HG02642 (cell line): ENCODE data around the gene CEACAM21.
"Not testable (repeated sequence)": the region's sequence is repeated elsewhere in the genome, so short reads cannot be mapped to it uniquely, and the experiment has no call there.

Source experiments
- ATAC-seq: cut with Tn5 transposase; IDR thresholded peaks from one replicate; pipeline ENCODE4 v1.9.1; 2021; ENCODE audit warnings: mild to moderate bottlenecking; ENCODE audit not compliant: unreplicated experiment, poor library complexity

CEACAM21 gene

DNA sequence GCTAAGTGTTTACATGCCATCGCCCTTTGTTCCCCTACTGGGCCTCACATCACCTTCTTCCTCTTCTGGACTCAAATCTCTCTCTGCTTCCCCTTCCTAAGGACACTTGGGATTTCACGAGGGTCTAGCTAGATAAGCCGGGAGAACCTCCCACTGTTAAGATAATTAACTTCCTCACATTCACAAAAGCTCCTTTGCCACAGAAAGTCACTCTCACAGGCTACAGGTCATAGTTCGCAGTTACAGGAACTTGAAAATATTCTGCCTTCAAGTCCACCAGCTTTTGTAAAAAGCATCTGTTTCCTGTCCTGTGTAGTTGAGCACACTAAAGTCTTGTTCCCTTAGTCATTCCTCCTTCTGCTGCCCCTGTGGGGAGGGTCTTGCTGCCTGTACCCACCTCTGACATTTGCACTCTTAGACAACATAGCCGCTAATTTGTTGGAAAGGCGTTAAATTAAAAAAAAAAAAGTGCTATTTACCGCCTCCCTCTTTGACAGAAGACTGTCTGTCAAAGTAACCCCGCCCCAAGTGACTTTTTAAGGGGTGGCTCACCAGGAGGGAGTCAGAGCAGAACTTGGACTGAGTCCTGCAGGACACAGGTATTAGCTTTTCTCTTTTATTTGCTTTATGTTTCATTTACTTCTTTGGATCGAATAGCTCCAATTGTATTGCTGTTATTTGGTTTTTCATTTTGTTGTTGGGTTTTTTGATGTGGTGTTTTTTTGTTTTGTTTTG, 26.8 kb upstream of the CEACAM21 start:
- ATAC-seq = no peak

DNA sequence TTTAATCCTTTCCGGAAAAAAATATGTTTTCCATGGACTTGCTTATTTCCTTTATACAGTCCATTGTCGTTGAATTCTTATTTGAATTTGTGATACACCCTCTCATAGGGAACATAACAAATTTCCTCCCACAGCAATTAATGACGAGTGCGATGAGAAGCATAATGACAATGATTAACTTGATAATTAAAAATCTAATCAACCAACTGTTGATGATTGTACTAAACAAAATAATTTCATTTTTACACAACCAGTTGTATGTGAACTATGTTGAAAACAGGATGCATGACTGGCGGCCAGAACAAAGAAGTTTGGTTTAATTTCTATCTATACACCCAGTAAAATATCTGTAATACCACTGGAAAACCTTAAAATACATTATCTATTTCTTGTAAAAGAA, 26.1 kb upstream of the CEACAM21 start:
- no peak for ATAC-seq

DNA sequence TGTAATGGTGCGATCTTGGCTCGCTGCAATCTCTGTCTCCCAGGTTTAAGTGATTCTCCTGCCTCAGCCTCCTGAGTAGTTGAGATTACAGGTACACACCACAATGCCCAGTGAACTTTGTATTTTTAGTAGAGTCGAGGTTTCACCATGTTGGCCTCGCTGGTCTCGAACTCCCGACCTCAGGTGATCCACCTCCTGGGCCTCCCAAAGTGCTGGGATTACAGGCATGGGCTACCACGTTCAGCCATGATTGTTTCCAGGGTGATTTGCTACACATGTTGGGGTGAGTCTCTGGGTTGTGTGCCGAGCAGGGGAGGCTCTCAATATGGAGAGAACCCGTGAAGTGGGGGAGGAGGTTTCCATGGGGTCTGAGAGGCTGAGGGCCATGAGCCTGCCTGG, 24.8 kb upstream of the CEACAM21 start:
- ATAC-seq = no peak

GRCh38 chr19:41551711-41552110, 24.3 kb upstream of the CEACAM21 start:
- no peak for ATAC-seq

DNA sequence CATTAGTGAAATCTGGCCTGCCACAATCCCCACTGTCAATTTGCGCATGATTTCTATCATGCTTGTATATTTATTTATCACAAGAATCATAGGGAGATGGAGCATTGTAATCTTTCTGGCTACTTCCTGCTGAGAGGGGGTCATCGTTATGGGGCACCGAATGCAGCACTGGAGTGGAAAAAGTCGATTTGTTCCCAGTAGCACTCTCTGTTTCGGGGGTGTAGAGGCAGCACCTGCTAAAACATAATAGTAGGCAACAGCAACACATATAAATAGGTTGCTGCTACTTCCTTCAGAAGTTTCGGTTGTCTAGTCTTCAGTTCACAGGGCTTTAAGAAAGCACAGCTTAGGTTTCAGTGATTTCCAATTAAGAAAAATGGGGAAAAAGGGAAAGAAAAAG, 23.4 kb upstream of the CEACAM21 start:
- ATAC-seq = peak; percentile 41

DNA sequence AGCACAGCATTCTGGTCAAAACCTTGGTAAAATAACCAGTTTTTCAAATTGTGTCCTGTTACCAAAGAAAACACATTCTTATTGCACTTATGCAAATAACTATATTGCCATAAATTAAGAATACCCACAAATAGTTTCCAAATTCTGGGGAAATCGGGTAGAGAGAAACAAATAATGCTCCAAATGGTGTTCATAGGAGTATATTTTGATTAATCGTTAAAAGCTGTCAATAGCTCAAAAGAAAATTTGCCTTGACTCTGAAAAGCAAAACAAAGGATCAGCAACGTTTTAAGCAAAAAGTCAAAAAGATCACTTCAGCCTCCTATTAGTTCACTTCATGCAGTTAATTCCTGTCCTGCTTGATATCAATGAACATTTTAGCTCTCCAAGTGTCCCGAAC, 22.2 kb upstream of the CEACAM21 start:
- ATAC-seq = no peak

- no peak for ATAC-seq
Observed at GRCh38 chr19:41554907-41555306, 21.1 kb upstream of the CEACAM21 start.

DNA sequence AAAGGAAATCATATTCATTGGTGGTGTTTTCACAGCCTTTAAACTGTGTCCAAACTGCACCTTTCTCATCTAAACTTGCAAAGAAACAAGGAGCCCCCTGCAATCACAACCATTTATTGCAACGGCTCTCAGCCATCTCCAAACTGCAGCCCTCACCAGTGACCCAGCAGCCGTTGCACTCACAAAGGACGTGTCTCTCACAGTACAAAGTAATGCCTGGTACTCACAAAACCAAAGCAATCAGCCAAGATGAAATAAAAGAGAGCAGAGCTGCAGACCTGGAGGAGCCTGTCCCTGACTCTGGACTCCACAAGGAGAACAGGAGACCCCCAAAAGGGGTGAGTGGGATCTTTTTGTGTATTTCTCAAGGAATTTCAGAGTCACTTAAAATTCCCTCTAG, 20.2 kb upstream of the CEACAM21 start:
- no peak for ATAC-seq

DNA sequence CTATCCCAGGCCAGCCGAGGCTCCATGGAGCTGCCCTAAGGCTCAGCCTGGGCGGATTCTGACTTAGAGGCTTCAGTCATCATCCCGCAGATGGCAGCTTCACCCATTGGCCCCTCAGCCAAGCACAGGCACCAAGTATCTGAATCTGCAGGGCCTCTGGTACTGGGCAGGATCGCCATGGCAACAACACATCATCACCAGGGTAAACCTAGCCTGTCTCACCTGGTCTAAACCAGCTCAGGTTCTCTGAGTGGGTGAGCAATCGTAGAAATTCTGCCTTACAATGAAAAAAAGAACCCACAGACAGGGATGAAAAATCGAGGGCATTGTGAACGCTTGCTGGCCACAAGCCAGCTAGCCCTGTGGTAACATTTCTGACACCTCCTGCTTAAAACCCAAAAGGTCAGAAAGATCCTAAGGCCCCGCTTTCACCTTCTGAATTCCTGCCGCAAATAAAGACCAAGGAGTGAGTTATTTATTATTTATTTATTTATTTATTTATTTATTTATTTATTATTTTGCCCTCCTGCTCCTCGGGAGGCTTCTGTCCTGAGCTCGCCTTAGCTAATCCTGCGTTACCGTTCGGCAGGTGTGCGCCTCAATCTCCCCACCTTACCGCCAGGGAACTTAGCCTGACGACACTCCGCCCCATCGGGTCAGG, 12.0 kb upstream of the CEACAM21 start:
- no peak for ATAC-seq

DNA sequence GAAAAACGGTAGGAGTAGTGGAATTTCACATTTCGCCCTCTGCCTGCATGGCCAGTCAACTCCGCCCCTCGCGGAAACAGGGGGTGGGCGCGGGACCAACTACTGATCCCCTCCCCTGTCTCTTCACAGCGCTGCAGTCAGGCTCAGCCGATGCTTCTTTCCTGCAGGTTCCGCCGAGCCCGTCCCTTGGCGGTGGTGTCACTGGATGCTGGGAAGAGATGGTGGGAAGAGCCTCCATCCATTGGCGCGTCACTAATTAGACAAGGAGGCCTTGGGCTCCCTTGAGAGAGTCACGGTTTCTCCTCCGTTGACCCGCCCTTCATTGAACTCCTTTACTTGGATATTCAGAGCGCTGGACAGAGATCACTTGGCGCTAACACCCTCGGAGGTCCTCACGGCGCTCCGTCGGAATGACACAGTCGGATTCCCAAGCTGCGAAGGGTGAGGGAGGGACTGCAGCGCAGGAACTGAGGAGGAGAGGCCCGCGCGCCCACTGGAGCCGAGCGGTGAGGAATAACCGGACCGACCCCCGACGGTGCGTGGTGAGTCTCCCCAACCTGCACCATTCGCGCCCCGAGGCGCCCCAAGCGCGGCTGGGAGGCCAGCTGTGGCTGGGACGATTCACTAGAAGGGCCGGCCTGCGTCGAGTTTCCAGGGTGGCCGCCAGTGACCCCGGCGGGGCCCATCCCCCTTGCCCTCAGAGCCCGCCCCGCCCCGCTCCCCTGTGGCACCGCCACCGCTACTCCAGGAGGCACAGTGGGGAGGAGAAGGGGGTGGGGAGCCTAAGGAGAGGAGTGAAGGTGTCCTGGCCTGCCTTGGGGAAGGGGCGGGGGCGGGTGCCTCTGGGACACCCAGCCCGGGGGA, 11.2 kb upstream of the CEACAM21 start:
- ATAC-seq = no peak

DNA sequence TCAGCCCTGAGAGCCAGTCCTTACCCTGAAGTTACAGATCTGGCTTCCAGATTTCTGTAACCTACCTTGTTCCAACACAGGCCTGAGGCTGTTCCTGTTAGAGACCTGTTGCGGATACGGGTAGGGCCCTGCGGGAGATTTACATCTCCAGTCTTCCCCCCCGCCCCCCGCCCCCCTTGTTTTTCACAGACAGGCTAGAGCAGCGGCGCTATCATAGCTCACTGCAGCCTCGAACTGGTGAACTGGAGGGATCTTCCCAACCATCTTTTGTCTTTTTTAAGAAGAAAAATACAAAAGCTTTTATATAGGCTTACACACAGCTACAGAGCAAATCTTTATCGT, 10.6 kb upstream of the CEACAM21 start:
- ATAC-seq = no peak

DNA sequence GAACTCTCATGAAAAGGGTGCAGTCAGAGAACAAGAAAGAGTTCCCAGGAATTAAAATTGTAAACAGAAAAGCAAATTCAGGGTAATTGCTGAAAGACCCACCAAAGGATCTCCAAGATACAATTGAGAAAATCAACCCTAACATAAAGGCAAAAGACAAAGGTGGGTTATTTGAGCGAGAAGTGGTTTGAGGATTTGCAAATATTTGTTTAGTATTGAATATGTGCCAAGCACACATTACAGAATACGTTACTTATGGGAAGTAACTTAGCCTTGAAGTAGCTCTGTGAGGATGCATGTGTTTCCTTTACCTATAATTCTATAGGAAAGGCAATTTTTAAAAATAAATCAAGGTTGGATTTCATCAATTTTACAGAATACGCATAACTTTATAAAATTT, 10.0 kb upstream of the CEACAM21 start:
- no peak for ATAC-seq

DNA sequence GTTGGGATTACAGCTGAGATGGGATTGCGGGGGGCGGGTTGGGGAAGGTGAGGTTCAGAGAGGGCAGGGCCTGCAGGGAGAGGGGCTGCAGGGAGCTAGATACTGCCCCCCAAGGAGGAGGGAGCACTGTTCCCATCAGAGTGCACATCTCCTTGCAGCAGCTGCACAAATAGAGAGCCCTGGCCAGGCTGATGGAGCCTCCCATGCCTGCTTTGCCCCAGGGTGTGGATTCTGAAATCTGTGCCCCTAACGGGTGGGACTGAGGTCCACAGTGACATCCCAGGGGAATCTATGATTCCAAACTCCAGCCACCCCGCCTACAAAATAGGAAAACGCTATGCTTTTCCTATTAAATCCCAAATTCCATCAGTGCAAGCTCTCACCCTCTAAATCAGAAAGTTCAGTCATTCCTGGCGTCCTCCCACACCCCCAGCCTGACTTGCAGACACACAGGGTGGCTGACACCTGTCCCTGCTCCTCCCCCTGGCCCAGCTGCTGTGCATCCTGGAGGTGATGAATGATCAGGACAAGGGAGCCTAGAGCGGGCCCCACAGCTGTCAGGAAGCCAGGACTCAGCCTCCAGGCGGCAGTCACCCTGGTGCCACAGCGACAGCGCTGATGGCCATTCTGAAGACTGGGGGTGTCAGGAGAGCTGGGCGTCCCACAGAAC, 6.3 kb upstream of the CEACAM21 start:
- ATAC-seq = no peak

DNA sequence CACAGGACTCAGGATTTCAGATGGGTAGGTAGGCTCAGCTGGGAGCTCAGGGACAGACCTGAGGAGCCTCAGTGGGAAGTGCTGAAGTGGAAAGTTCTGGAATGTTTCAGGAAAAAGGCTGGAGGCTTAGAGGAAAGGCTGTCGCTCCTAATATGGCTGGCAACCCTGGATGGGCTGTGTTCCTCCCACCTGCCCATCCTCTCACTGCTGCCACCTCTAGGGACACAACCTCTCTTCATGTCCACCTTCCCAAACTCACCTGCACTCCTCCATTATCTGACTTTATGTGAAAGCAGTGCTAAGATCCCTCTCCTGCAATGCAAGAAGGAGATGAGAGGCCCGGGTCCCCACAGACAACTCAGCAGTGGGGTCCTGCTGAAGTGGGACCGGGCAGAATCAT, 5.8 kb upstream of the CEACAM21 start:
- no peak for ATAC-seq

DNA sequence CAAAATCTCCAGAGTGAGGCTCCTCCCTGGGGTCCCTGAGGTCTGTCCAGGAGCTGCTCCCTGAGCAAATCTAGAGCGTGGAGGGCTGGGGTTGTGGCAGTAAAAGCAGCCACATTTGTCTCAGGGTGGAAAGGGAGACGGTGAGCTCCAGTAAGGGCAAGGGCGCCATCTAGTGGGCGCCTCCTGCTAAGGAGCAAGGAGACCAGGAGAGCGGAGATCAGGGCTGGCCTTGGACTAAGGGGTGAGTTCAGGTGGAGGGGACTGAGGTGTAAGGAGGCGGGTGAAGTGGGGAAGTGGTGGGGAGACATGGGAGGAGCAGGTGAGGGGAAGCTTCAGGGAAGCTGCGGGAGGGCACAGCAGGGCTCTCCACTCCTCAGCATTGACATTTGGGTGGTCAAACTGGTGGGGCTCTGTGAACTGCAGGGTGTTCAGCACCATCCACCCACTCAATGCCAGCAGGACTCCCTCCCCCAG, 5.3 kb upstream of the CEACAM21 start:
- ATAC-seq = no peak

DNA sequence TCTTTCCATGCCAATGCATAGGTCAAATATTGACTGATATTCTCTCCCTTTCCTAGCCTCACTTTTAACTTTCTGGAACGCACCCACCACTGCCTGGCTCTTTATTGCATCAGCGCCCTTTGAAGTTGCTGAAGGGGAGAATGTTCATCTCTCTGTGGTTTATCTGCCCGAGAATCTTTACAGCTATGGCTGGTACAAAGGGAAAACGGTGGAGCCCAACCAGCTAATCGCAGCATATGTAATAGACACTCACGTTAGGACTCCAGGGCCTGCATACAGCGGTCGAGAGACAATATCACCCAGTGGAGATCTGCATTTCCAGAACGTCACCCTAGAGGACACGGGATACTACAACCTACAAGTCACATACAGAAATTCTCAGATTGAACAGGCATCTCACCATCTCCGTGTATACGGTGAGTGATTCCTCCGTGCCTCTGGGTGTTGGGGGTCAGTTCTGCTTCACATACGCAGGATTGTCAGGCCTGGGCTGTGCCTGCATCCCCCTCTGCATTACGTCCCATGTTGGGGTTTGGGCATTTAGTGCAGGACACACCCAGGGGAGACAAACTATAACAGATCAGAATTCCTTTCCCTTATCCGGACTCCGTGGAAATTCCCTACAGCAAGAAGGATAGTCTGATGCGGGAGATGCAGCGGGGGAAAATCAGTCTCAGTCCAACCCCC, 1.3 kb downstream of the CEACAM21 start:
- no peak for ATAC-seq

DNA sequence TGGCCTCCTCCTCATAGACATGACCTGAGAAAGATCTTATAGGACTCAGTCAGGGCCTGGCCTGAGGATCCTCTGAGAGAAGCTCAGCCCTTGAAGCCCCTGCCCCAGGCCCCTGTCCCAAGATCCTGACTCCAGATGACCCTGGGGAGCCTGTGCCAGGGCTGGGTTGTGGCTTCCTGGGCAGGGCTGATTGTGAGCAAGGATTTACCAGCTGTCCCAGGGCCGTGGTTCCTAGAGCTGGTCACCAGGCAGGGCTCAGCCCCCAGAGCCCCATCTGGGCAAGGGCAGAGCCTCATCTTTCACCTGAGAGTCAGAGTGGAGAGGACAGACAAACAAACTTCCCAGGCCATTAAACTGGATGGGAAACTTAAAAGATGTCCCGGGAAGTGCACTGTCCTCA, 1.9 kb downstream of the CEACAM21 start:
- ATAC-seq = no peak

DNA sequence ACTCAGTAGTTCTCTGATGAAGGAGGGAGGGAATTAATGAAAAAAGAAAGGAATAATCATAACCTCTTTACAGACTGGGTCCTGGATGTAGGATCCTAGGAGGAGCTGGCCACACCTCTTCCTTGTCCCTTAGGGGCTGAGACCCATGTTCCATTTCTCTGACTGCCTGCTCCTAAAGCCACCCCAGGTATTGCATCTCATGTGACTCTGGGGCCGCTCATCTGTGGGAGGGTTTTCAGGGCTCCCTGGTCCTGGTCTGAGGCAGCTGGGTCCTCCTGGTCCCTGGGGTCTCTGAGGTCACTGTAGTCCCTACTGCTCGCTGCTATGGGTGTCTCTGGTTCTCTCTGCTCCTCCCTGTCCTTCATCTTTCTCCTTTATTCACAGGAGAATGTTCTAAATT, 2.9 kb downstream of the CEACAM21 start:
- ATAC-seq = no peak

GRCh38 chr19:41581068-41581467, 5.1 kb downstream of the CEACAM21 start:
- ATAC-seq = not testable (repeated sequence)

DNA sequence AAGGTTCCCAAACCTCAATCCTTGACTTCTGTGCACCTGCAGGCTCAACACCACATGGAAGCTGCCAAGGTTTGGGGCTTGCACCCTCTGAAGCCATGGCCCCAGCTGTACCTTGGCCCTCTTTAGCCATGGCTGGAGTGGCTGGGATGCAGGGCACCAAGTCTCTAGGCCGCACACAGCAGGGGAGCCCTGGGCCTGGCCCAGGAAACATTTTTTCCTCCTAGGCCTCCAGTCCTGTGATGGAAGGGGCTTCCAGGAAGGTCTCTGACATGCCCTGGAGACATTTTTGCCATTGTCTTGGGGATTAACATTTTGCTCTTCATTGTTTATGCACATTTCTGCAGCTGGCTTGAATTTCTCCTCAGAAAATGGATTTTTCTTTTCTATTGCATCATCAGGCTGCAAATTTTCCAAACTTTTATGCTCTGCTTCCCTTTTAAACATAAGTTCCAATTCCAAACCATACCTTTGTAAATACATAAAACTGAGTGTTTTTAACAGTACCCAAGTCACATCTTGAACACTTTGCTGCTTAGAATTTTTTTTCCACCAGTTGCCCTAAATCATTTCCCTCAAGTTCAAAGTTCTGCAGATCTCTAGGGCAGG, 6.7 kb downstream of the CEACAM21 start:
- ATAC-seq = not testable (repeated sequence)
